SU-DHL-6 (cell line): ENCODE results near the gene D2HGDH.

Experiments used
- H2AFZ ChIP-seq: fragments of 200-600 bp; sonication (generic); 2 replicates; pipeline ENCODE4 v1.6.1; 2014; ENCODE audit warnings: low read depth, mild to moderate bottlenecking, moderate library complexity, mixed read lengths, antibody characterized with exemption, low read length; ENCODE audit not compliant: severe bottlenecking
- H3F3A ChIP-seq: fragments of 200-600 bp; shearing (Covaris generic); 2 replicates; pipeline ENCODE4 v1.6.0; 2016; ENCODE audit warnings: antibody characterized with exemption, mild to moderate bottlenecking; ENCODE audit not compliant: insufficient read depth
- H3K27ac ChIP-seq: fragments of 200-600 bp; sonication (generic); 2 replicates; pipeline ENCODE4 v1.5.1; 2016; ENCODE audit warnings: low read depth, mild to moderate bottlenecking, low read length, moderate library complexity, mixed read lengths
- H3K27me3 ChIP-seq: fragments of 200-600 bp; sonication (generic), shearing (Covaris generic); 2 replicates; pipeline ENCODE4 v1.6.0; 2014; ENCODE audit warnings: mild to moderate bottlenecking, low read length
- H3K36me3 ChIP-seq: fragments of 200-600 bp; sonication (generic); 2 replicates; pipeline ENCODE4 v1.6.1; 2014; ENCODE audit warnings: mild to moderate bottlenecking, low read length, mixed read lengths
- H3K4me2 ChIP-seq: fragments of 300-600, 200-600 bp; shearing (Covaris generic), sonication (generic); 2 replicates; pipeline ENCODE4 v1.6.0; 2014; ENCODE audit warnings: low read length, low read depth, mild to moderate bottlenecking; ENCODE audit not compliant: poor library complexity, severe bottlenecking
- H3K4me3 ChIP-seq: fragments of 200-600 bp; sonication (generic); 2 replicates; pipeline ENCODE4 v1.5.1; 2014; ENCODE audit warnings: antibody characterized with exemption, low read length, mild to moderate bottlenecking, mixed read lengths; ENCODE audit not compliant: insufficient read depth, poor library complexity, severe bottlenecking
- H3K79me2 ChIP-seq: fragments of 200-600 bp; sonication (generic); 2 replicates; pipeline ENCODE4 v1.6.1; 2014; ENCODE audit warnings: mild to moderate bottlenecking, low read length, moderate library complexity; ENCODE audit not compliant: insufficient read depth
- H3K9ac ChIP-seq: fragments of 200-600 bp; sonication (generic); 2 replicates; pipeline ENCODE4 v1.7.0; 2014; ENCODE audit warnings: mild to moderate bottlenecking, low read length
- H3K9me2 ChIP-seq: fragments of 200-600 bp; sonication (generic); replicated peaks from 2 replicates; pipeline ENCODE4 v1.6.1; 2014; ENCODE audit warnings: low read length; ENCODE audit not compliant: insufficient read depth
- H3K9me3 ChIP-seq: fragments of 200-600 bp; sonication (generic); 2 replicates; pipeline ENCODE4 v1.6.1; 2014; ENCODE audit warnings: low read length, mixed read lengths; ENCODE audit not compliant: insufficient read depth
- H4K20me1 ChIP-seq: fragments of 200-600 bp; sonication (generic); 2 replicates; pipeline ENCODE4 v1.6.1; 2014; ENCODE audit warnings: low read depth, mild to moderate bottlenecking, antibody characterized with exemption, low read length, moderate library complexity, mixed read lengths
- CTCF ChIP-seq: fragments of 200-600 bp; sonication (generic); IDR thresholded peaks from one replicate; pipeline ENCODE4 v1.5.1; 2017; ENCODE audit warnings: antibody characterized with exemption, mild to moderate bottlenecking, low read length, moderate library complexity; ENCODE audit not compliant: insufficient read depth, poor library complexity, severe bottlenecking
- EZH2phosphoT487 ChIP-seq: fragments of 200-600 bp; sonication (generic), shearing (Covaris generic); conservative IDR thresholded peaks from 2 replicates; pipeline ENCODE4 v1.6.1; 2018; ENCODE audit warnings: mild to moderate bottlenecking, antibody characterized with exemption, low read length, moderate library complexity, mixed read lengths

Gene D2HGDH

GRCh38 chr2:241751152-241751551 lies 16.7 kb downstream of the D2HGDH start:
- TF ChIP-seq EZH2phosphoT487 (no peak), CTCF (no peak)
- no peaks in the 10 kb centered on the region for H4K20me1 ChIP-seq

GRCh38 chr2:241751776-241752175 lies 17.3 kb downstream of the D2HGDH start:
- Histone ChIP-seq H3F3A (no peaks in the 10 kb centered on the region), H4K20me1 (no peaks in the 10 kb centered on the region), H3K9me2 (no peaks in the 10 kb centered on the region), H2AFZ (no peak overlapping the region), H3K79me2 (no peaks in the 10 kb centered on the region), H3K36me3 (no peaks in the 10 kb centered on the region), H3K4me3 (no peak overlapping the region), H3K9ac (no peak overlapping the region), H3K4me2 (no peak overlapping the region), H3K9me3 (no peaks in the 10 kb centered on the region), H3K27me3 (no peaks in the 10 kb centered on the region), H3K27ac (no peak overlapping the region)
- TF ChIP-seq EZH2phosphoT487 (no peak), CTCF (no peak)

More at GRCh38 chr2:241751152-241751551, 16.7 kb downstream of the D2HGDH start:
- H3K9me3 ChIP-seq, result no peaks in the 10 kb centered on the region
- no peak overlapping the region for H3K4me3 ChIP-seq
- no peaks in the 10 kb centered on the region for H3K36me3 ChIP-seq
- H3K27me3 ChIP-seq, result no peaks in the 10 kb centered on the region
- no peak overlapping the region for H3K9ac ChIP-seq
- H2AFZ ChIP-seq, result no peak overlapping the region
- H3K79me2 ChIP-seq, result no peaks in the 10 kb centered on the region
- H3K9me2 ChIP-seq, result no peaks in the 10 kb centered on the region
- no peaks in the 10 kb centered on the region for H3F3A ChIP-seq
- no peak overlapping the region for H3K27ac ChIP-seq
- H3K4me2 ChIP-seq, result no peak overlapping the region

- H3K4me2 ChIP-seq, result no peak overlapping the region
- H3K27me3 ChIP-seq, result no peaks in the 10 kb centered on the region
- H4K20me1 ChIP-seq, result no peaks in the 10 kb centered on the region
- no peak overlapping the region for H2AFZ ChIP-seq
- no peak overlapping the region for H3K4me3 ChIP-seq
- H3F3A ChIP-seq, result no peaks in the 10 kb centered on the region
- no peaks in the 10 kb centered on the region for H3K79me2 ChIP-seq
- H3K36me3 ChIP-seq, result no peaks in the 10 kb centered on the region
- H3K27ac ChIP-seq, result no peak overlapping the region
- no peaks in the 10 kb centered on the region for H3K9me2 ChIP-seq
- H3K9me3 ChIP-seq, result no peaks in the 10 kb centered on the region
- H3K9ac ChIP-seq, result no peak overlapping the region
- TF ChIP-seq CTCF, result no peak
- no peak for TF ChIP-seq EZH2phosphoT487
These were observed 17.8 kb downstream of the D2HGDH start for GRCh38 chr2:241752253-241752652.

GRCh38 chr2:241752689-241753276 lies 18.4 kb downstream of the D2HGDH start:
- Histone ChIP-seq H3K4me3 (no peak overlapping the region), H3K9ac (no peak overlapping the region), H2AFZ (no peak overlapping the region), H3K9me3 (no peaks in the 10 kb centered on the region), H3K36me3 (no peaks in the 10 kb centered on the region), H3K79me2 (no peaks in the 10 kb centered on the region), H3K27ac (no peak overlapping the region), H3K4me2 (no peak overlapping the region), H3K27me3 (no peaks in the 10 kb centered on the region), H4K20me1 (no peaks in the 10 kb centered on the region), H3F3A (no peaks in the 10 kb centered on the region), H3K9me2 (no peaks in the 10 kb centered on the region)
- TF ChIP-seq CTCF, result no peak
- no peak for TF ChIP-seq EZH2phosphoT487
